Fibroblast of gingiva (primary cell): Measurements from ENCODE around the gene WIPI1.
A peak's percentile ranks its signal among the peaks of the same experiment; 100 is the strongest.
"Not testable (repeated sequence)": the region's sequence is repeated elsewhere in the genome, so short reads cannot be mapped to it uniquely, and the experiment has no call there.

Experiments
- DNase-seq: peaks from one replicate; pipeline ENCODE4 v3.0.0-alpha.2; 2011; ENCODE audit warnings: low read depth

WIPI1 gene

GRCh38 chr17:68383443-68384321 lies 73.6 kb downstream of the WIPI1 start:
- peak; percentile 95 for DNase-seq

- DNase-seq = no peak
These were observed 74.2 kb downstream of the WIPI1 start for GRCh38 chr17:68383120-68383442.

GRCh38 chr17:68382582-68383085 lies 74.7 kb downstream of the WIPI1 start:
- DNase-seq = no peak

GRCh38 chr17:68381076-68381900 lies 76.0 kb downstream of the WIPI1 start:
- DNase-seq = peak; percentile 98

GRCh38 chr17:68379692-68380677 lies 77.3 kb downstream of the WIPI1 start:
- DNase-seq = no peak

- no peak for DNase-seq
These were observed 78.2 kb downstream of the WIPI1 start for GRCh38 chr17:68379177-68379510.

- peak; percentile 100 for DNase-seq
These were observed 78.8 kb downstream of the WIPI1 start for GRCh38 chr17:68378268-68379176.

- no peak for DNase-seq
These were observed 79.5 kb downstream of the WIPI1 start for GRCh38 chr17:68377771-68378267.

GRCh38 chr17:68376178-68376577 lies 81.1 kb downstream of the WIPI1 start:
- DNase-seq = not testable (repeated sequence)

GRCh38 chr17:68375566-68375965 lies 81.7 kb downstream of the WIPI1 start:
- no peak for DNase-seq
